ENCODE measurements around the gene HS3ST5.
"Not testable (repeated sequence)": the region's sequence is repeated elsewhere in the genome, so short reads cannot be mapped to it uniquely, and the experiment has no call there.

Gene HS3ST5

GRCh38 chr6:114334237-114334636, 8.6 kb downstream of the HS3ST5 start:
- no peak for DNase-seq (ENCODE audit: low read depth in 2 of 2)

GRCh38 chr6:114327074-114327473, 15.7 kb downstream of the HS3ST5 start:
- DNase-seq (ENCODE audit: low read depth in 2 of 2), result no peak

- DNase-seq (ENCODE audit: low read depth in 2 of 2), result no peak
Observed at GRCh38 chr6:114323784-114324183, 19.0 kb downstream of the HS3ST5 start.

- no peak for DNase-seq (ENCODE audit: low read depth in 2 of 2)
Observed at GRCh38 chr6:114319749-114320148, 23.1 kb downstream of the HS3ST5 start.

- DNase-seq (ENCODE audit: low read depth in 2 of 2), result no peak
Observed at GRCh38 chr6:114315831-114316595, 26.8 kb downstream of the HS3ST5 start.

GRCh38 chr6:114313816-114314215, 29.0 kb downstream of the HS3ST5 start:
- not testable (repeated sequence) for DNase-seq (ENCODE audit: low read depth in 2 of 2)

- no peak for DNase-seq (ENCODE audit: low read depth in 2 of 2)
Observed at GRCh38 chr6:114312931-114313330, 29.9 kb downstream of the HS3ST5 start.

- DNase-seq (ENCODE audit: low read depth in 2 of 2), result no peak
Observed at GRCh38 chr6:114310053-114310452, 32.8 kb downstream of the HS3ST5 start.

GRCh38 chr6:114304304-114304887, 38.4 kb downstream of the HS3ST5 start:
- DNase-seq (ENCODE audit: low read depth in 2 of 2), result no peak

- DNase-seq (ENCODE audit: low read depth in 2 of 2), result no peak
Observed at GRCh38 chr6:114301596-114302219, 41.1 kb downstream of the HS3ST5 start.

GRCh38 chr6:114297135-114297534, 45.7 kb downstream of the HS3ST5 start:
- DNase-seq (ENCODE audit: low read depth in 2 of 2), result no peak

GRCh38 chr6:114292431-114292830, 50.4 kb downstream of the HS3ST5 start:
- no peak for DNase-seq (ENCODE audit: low read depth in 2 of 2)

- no peak for DNase-seq (ENCODE audit: low read depth in 2 of 2)
Observed at GRCh38 chr6:114291428-114291827, 51.4 kb downstream of the HS3ST5 start.

- DNase-seq (ENCODE audit: low read depth in 2 of 2), result no peak
Observed at GRCh38 chr6:114290864-114291263, 52.0 kb downstream of the HS3ST5 start.

GRCh38 chr6:114288701-114289495, 53.9 kb downstream of the HS3ST5 start:
- no peak for DNase-seq (ENCODE audit: low read depth in 2 of 2)

- DNase-seq (ENCODE audit: low read depth in 2 of 2), result no peak
Observed at GRCh38 chr6:114287461-114287860, 55.4 kb downstream of the HS3ST5 start.

GRCh38 chr6:114286211-114286610, 56.6 kb downstream of the HS3ST5 start:
- no peak for DNase-seq (ENCODE audit: low read depth in 2 of 2)

GRCh38 chr6:114284281-114284680, 58.5 kb downstream of the HS3ST5 start:
- no peak for DNase-seq (ENCODE audit: low read depth in 2 of 2)

- no peak for DNase-seq (ENCODE audit: low read depth in 2 of 2)
Observed at GRCh38 chr6:114282292-114282691, 60.5 kb downstream of the HS3ST5 start.

GRCh38 chr6:114281496-114281895, 61.3 kb downstream of the HS3ST5 start:
- DNase-seq (ENCODE audit: low read depth in 2 of 2), result no peak

- DNase-seq (ENCODE audit: low read depth in 2 of 2), result no peak
Observed at GRCh38 chr6:114280239-114280982, 62.4 kb downstream of the HS3ST5 start.

- no peak for DNase-seq (ENCODE audit: low read depth in 2 of 2)
Observed at GRCh38 chr6:114277220-114277619, 65.6 kb downstream of the HS3ST5 start.
